DND-41 (cell line): ENCODE results near the gene CCDC157.

Experiments
- ATAC-seq: fragments of 200-7000 bp; cut with Tn5 transposase; 3 replicates; pipeline ENCODE4 v1.9.1; 2021; ENCODE audit warnings: low read depth; ENCODE audit not compliant: insufficient read depth
- DNase-seq: peaks from one replicate; pipeline ENCODE4 v3.0.0-alpha.2; 2020
- H2AFZ ChIP-seq: 2 replicates; pipeline ENCODE4 v1.6.0; 2012; ENCODE audit warnings: low read depth, low read length
- H3K27ac ChIP-seq: 2 replicates; pipeline ENCODE4 v1.5.1; 2012; ENCODE audit warnings: low read length, inconsistent platforms
- H3K27me3 ChIP-seq: fragments of 200-600 bp; sonication (generic); 2 replicates; pipeline ENCODE4 v1.6.0; 2012; ENCODE audit warnings: low read length, mild to moderate bottlenecking, inconsistent platforms; ENCODE audit not compliant: insufficient read depth, poor library complexity
- H3K36me3 ChIP-seq: 2 replicates; pipeline ENCODE4 v1.5.1; 2012; ENCODE audit warnings: low read length, inconsistent platforms; ENCODE audit not compliant: insufficient read depth
- H3K4me1 ChIP-seq: 2 replicates; pipeline ENCODE4 v1.5.1; 2012; ENCODE audit warnings: mild to moderate bottlenecking, low read length; ENCODE audit not compliant: insufficient read depth
- H3K4me2 ChIP-seq: 2 replicates; pipeline ENCODE4 v1.6.0; 2012; ENCODE audit warnings: mild to moderate bottlenecking, moderate library complexity, low read length, inconsistent platforms; ENCODE audit not compliant: insufficient read depth
- H3K4me3 ChIP-seq, 2 experiments: fragments of 200-600 bp in 1 of 2; shearing (Covaris generic) in 1 of 2; 2 replicates each; pipeline ENCODE4 v1.5.1; 2012 to 2016; ENCODE audit warnings: inconsistent platforms in 2 of 2, low read length in 2 of 2, mild to moderate bottlenecking in 2 of 2, low read depth in 1 of 2, moderate library complexity in 1 of 2
- H3K79me2 ChIP-seq: 2 replicates; pipeline ENCODE4 v1.6.0; 2012; ENCODE audit warnings: low read length, inconsistent platforms; ENCODE audit not compliant: insufficient read depth
- H3K9ac ChIP-seq: 2 replicates; pipeline ENCODE4 v1.6.0; 2012; ENCODE audit warnings: low read depth, mild to moderate bottlenecking, inconsistent platforms, low read length, moderate library complexity
- H3K9me3 ChIP-seq: 2 replicates; pipeline ENCODE4 v1.5.1; 2012; ENCODE audit warnings: low read length, moderate library complexity, mild to moderate bottlenecking, inconsistent platforms; ENCODE audit not compliant: insufficient read depth, severe bottlenecking
- H4K20me1 ChIP-seq: 2 replicates; pipeline ENCODE4 v1.6.0; 2012; ENCODE audit warnings: low read length; ENCODE audit not compliant: insufficient read depth
- CTCF ChIP-seq: IDR thresholded peaks from 2 replicates; pipeline ENCODE4 v1.5.1; 2012; ENCODE audit warnings: borderline replicate concordance, low read length, moderate library complexity, mild to moderate bottlenecking; ENCODE audit not compliant: poor library complexity, severe bottlenecking; ENCODE audit errors: extremely low read depth
- EZH2 ChIP-seq: IDR thresholded peaks from 3 replicates; pipeline ENCODE4 v1.6.1; 2012; ENCODE audit warnings: borderline replicate concordance, low read depth, mild to moderate bottlenecking, moderate library complexity, low read length, inconsistent platforms; ENCODE audit not compliant: severe bottlenecking

CCDC157 gene

GRCh38 chr22:30356449-30357235, at the start of gene CCDC157, which contains the start of gene SF3A1:
Gene CCDC157 (plus strand): TSS chr22:30357007. CDS start chr22:30366001, 8,994 bp downstream.
Gene SF3A1 (minus strand): TSS chr22:30356894. CDS start chr22:30356792, 102 bp downstream.
- peaks cover 38% of the 10 kb centered on the region for H3K36me3 ChIP-seq
- H3K27me3 ChIP-seq: no peaks in the 10 kb centered on the region
- ATAC-seq: peak; percentile 91
- H3K27ac ChIP-seq: peak within 1 kb of the TSS; percentile 94
- peak within 1 kb of the TSS; percentile 98 for H3K9ac ChIP-seq
- TF ChIP-seq EZH2: no peak
- TF ChIP-seq CTCF: no peak
- H3K9me3 ChIP-seq: no peaks in the 10 kb centered on the region
- H3K4me3 ChIP-seq: peak within 1 kb of the TSS; percentile 68 to 91
- peaks cover 52% of the 10 kb centered on the region for H3K79me2 ChIP-seq
- peaks cover 46% of the 10 kb centered on the region for H3K4me1 ChIP-seq
- peak; percentile 84 for DNase-seq
- H3K4me2 ChIP-seq: peak within 1 kb of the TSS; percentile 78
- peaks cover 42% of the 10 kb centered on the region for H4K20me1 ChIP-seq
- H2AFZ ChIP-seq: peak within 1 kb of the TSS; percentile 97

- peaks cover 88% of the 10 kb centered on the region for H3K79me2 ChIP-seq
- H3K36me3 ChIP-seq: peaks cover 52% of the 10 kb centered on the region
- ATAC-seq (peak; percentile 10; the same call in 2 of the 3 replicates), DNase-seq (peak; percentile 52)
- 0 out of 2 replicates have a peak, but pooled peaks cover 3% of the 10 kb centered on the region for H4K20me1 ChIP-seq
- peak overlapping the region; percentile 95 for H3K27ac ChIP-seq
- TF ChIP-seq CTCF (no peak), EZH2 (no peak)
- peak overlapping the region in 1 of 2 experiments; percentile 14; a peak in 1 of 4 replicates for H3K4me3 ChIP-seq
- peaks cover 100% of the 10 kb centered on the region for H3K4me1 ChIP-seq
- no peaks in the 10 kb centered on the region for H3K9me3 ChIP-seq
- H3K27me3 ChIP-seq: no peaks in the 10 kb centered on the region
- no peak overlapping the region for H2AFZ ChIP-seq
- peak overlapping the region; percentile 64 for H3K9ac ChIP-seq
- H3K4me2 ChIP-seq: peak overlapping the region; percentile 60
Measured at GRCh38 chr22:30307041-30307574, 49.7 kb upstream of the CCDC157 start.

- Histone ChIP-seq H3K4me2 (peak overlapping the region; percentile 60), H3K9me3 (no peaks in the 10 kb centered on the region), H3K4me1 (peaks cover 100% of the 10 kb centered on the region), H3K27ac (peak overlapping the region; percentile 89), H3K9ac (peak overlapping the region; percentile 64), H3K4me3 (no peak overlapping the region), H3K79me2 (peaks cover 89% of the 10 kb centered on the region), H3K27me3 (no peaks in the 10 kb centered on the region), H3K36me3 (peaks cover 52% of the 10 kb centered on the region), H2AFZ (no peak overlapping the region), H4K20me1 (0 out of 2 replicates have a peak, but pooled peaks cover 8% of the 10 kb centered on the region)
- TF ChIP-seq CTCF (no peak), EZH2 (no peak)
- ATAC-seq (no peak), DNase-seq (no peak)
Measured at GRCh38 chr22:30308093-30308492, 48.7 kb upstream of the CCDC157 start.
